RWPE2 (cell line): ENCODE results near the gene HEMGN.

Source experiments
- ATAC-seq: fragments of 200-7000 bp; cut with Tn5 transposase; 3 replicates; pipeline ENCODE4 v1.9.1; 2021; ENCODE audit warnings: low read depth
- DNase-seq: peaks from one replicate; pipeline ENCODE4 v3.0.0-alpha.2; 2020; ENCODE audit warnings: low spot score
- H3K27ac ChIP-seq: fragments of 450-650 bp; 2 replicates; pipeline ENCODE4 v1.5.1; 2017; ENCODE audit warnings: mild to moderate bottlenecking; ENCODE audit not compliant: poor library complexity, severe bottlenecking
- H3K27me3 ChIP-seq: fragments of 250-450 bp; sonication (Bioruptor Pico); 2 replicates; pipeline ENCODE4 v1.5.1; 2021; ENCODE audit warnings: mild to moderate bottlenecking, moderate library complexity; ENCODE audit not compliant: insufficient read depth, poor library complexity, severe bottlenecking
- H3K36me3 ChIP-seq: fragments of 250-450 bp; sonication (Bioruptor Pico); 2 replicates; pipeline ENCODE4 v1.5.1; 2020; ENCODE audit warnings: low read depth, mild to moderate bottlenecking, moderate library complexity
- H3K4me1 ChIP-seq: fragments of 250-450 bp; sonication (Bioruptor Pico); 2 replicates; pipeline ENCODE4 v1.5.1; 2021; ENCODE audit warnings: mild to moderate bottlenecking, moderate library complexity; ENCODE audit not compliant: insufficient read depth, poor library complexity, severe bottlenecking
- H3K4me3 ChIP-seq: fragments of 250-450 bp; sonication (Bioruptor Pico); 2 replicates; pipeline ENCODE4 v1.5.1; 2021; ENCODE audit warnings: mild to moderate bottlenecking, moderate library complexity; ENCODE audit not compliant: severe bottlenecking
- H3K9me3 ChIP-seq: fragments of 250-450 bp; sonication (Bioruptor Pico); 2 replicates; pipeline ENCODE4 v1.5.1; 2021; ENCODE audit warnings: mild to moderate bottlenecking, moderate library complexity; ENCODE audit not compliant: severe bottlenecking
- CTCF ChIP-seq: fragments of 450-650 bp; IDR thresholded peaks from one replicate; pipeline ENCODE4 v1.5.1; 2017; ENCODE audit warnings: mild to moderate bottlenecking, moderate library complexity; ENCODE audit not compliant: poor library complexity, severe bottlenecking

HEMGN gene

GRCh38 chr9:97936998-97937397 is 974 bp downstream of the HEMGN start:
- Histone ChIP-seq H3K27ac (no peak overlapping the region), H3K9me3 (no peaks in the 10 kb centered on the region), H3K4me3 (no peak overlapping the region), H3K27me3 (peaks cover 22% of the 10 kb centered on the region), H3K4me1 (no peaks in the 10 kb centered on the region), H3K36me3 (no peaks in the 10 kb centered on the region)
- ATAC-seq (no peak), DNase-seq (no peak)
- TF ChIP-seq CTCF = no peak

GRCh38 chr9:97935276-97935675 is 2.7 kb downstream of the HEMGN start:
- DNase-seq (no peak), ATAC-seq (no peak)
- Histone ChIP-seq H3K9me3 (no peaks in the 10 kb centered on the region), H3K4me3 (no peak overlapping the region), H3K36me3 (no peaks in the 10 kb centered on the region), H3K27ac (no peak overlapping the region), H3K27me3 (peaks cover 22% of the 10 kb centered on the region), H3K4me1 (no peaks in the 10 kb centered on the region)
- no peak for TF ChIP-seq CTCF

- H3K27me3 ChIP-seq = peaks cover 17% of the 10 kb centered on the region
- TF ChIP-seq CTCF = no peak
- H3K4me3 ChIP-seq = no peak overlapping the region
- no peak overlapping the region for H3K27ac ChIP-seq
- no peaks in the 10 kb centered on the region for H3K4me1 ChIP-seq
- ATAC-seq (no peak), DNase-seq (no peak)
- H3K36me3 ChIP-seq = no peaks in the 10 kb centered on the region
- H3K9me3 ChIP-seq = no peaks in the 10 kb centered on the region
Measured at GRCh38 chr9:97934321-97935115, 3.5 kb downstream of the HEMGN start.

GRCh38 chr9:97933297-97933998 is 4.5 kb downstream of the HEMGN start:
- Histone ChIP-seq H3K4me1 (no peaks in the 10 kb centered on the region), H3K27ac (no peak overlapping the region), H3K4me3 (no peak overlapping the region), H3K36me3 (no peaks in the 10 kb centered on the region), H3K9me3 (no peaks in the 10 kb centered on the region), H3K27me3 (peaks cover 17% of the 10 kb centered on the region)
- TF ChIP-seq CTCF = no peak
- DNase-seq = no peak
- no peak for ATAC-seq

GRCh38 chr9:97930972-97931371 is 7.0 kb downstream of the HEMGN start:
- peaks cover 7% of the 10 kb centered on the region for H3K27me3 ChIP-seq
- no peaks in the 10 kb centered on the region for H3K9me3 ChIP-seq
- H3K36me3 ChIP-seq = no peaks in the 10 kb centered on the region
- ATAC-seq (no peak), DNase-seq (no peak)
- no peaks in the 10 kb centered on the region for H3K4me1 ChIP-seq
- H3K27ac ChIP-seq = no peak overlapping the region
- H3K4me3 ChIP-seq = no peak overlapping the region
- TF ChIP-seq CTCF = no peak
